ENCODE measurements around the gene LAD1.

Gene LAD1

DNA sequence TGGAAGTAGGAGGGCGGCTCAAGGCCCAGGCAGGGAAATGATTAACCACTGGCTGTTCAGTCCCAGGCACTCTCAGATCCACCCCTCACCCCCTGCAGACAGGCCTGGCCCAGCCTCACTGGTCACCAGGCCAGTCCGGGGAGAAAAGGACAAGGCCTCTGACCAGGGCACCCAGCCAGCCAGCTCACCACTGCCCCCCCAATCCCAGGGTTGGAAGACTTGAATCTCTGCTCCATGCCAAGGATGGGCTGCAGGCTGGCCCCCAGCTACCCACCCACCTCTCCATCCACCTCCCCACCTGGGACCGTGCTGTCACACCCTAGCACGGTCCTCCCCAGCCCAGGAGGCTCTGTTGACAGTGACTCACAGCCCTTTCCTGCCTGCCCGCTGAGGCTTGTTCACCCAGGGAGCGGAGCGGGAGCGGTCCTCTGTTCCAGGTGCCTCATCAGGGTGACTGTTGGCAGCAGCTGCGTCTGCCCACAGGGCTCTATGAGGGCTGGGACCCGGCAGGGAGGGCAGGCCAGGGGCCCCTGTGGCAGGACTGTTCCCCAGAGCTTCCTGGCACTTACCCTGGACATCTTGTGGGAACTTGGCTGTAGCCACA, 2.2 kb downstream of the LAD1 start:
- H3K4me3 ChIP-seq (ENCODE audit: low read depth, low read length): no peak overlapping the region
- DNase-seq (ENCODE audit: low read depth): no peak
- TF ChIP-seq, protein P1, sequence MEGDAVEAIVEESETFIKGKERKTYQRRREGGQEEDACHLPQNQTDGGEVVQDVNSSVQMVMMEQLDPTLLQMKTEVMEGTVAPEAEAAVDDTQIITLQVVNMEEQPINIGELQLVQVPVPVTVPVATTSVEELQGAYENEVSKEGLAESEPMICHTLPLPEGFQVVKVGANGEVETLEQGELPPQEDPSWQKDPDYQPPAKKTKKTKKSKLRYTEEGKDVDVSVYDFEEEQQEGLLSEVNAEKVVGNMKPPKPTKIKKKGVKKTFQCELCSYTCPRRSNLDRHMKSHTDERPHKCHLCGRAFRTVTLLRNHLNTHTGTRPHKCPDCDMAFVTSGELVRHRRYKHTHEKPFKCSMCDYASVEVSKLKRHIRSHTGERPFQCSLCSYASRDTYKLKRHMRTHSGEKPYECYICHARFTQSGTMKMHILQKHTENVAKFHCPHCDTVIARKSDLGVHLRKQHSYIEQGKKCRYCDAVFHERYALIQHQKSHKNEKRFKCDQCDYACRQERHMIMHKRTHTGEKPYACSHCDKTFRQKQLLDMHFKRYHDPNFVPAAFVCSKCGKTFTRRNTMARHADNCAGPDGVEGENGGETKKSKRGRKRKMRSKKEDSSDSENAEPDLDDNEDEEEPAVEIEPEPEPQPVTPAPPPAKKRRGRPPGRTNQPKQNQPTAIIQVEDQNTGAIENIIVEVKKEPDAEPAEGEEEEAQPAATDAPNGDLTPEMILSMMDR (IDR thresholded peaks at IDR 0.05; ENCODE audit: low read depth, low read length, missing control alignments): no peak

DNA sequence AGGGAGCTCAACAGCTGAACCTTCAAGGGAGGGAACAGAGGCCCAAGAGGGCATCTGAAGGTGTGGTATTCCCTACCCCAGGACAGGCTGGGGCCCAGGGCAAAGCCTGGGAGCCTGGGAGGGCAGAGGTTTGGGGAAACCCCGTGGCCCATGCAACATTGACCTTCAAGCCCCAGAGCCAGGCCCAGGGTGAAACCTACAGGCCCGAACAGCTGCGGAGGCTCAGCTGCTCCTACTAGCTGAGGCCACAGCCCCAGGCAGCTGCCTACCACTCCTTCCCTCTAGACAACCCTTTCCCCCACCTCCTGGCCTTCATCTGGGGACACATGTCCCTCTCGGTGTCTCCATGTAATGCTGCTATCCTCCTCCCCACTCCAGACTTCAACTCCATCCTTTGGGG, 3.2 kb downstream of the LAD1 start:
- no peak overlapping the region for H3K4me3 ChIP-seq (ENCODE audit: low read depth, low read length)
- no peak for DNase-seq (ENCODE audit: low read depth)
- TF ChIP-seq, protein P1 (IDR thresholded peaks at IDR 0.05; ENCODE audit: low read depth, low read length, missing control alignments): no peak

DNA sequence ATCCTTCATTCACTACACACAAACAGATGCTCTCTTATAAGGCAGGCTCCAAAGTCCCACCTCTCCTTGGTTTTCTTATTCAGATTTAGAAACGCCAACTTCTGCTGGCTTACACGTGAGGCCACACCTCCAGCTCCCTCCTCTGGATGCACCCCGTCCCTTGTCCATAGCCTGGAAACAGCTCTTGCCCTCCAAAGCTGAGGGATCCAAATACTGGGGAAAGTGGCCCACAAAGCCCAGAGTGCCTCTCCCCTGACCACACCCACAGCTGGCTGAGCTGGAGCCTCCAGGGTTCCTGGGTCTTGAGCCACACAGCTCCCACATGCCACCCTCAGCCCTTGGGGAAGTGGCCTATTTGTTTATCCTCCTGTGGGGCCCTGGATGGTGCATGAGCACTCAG, 4.5 kb downstream of the LAD1 start:
- H3K4me3 ChIP-seq (ENCODE audit: low read depth, low read length): no peak overlapping the region
- DNase-seq (ENCODE audit: low read depth): no peak
- TF ChIP-seq, protein P1 (IDR thresholded peaks at IDR 0.05; ENCODE audit: low read depth, low read length, missing control alignments): no peak

DNA sequence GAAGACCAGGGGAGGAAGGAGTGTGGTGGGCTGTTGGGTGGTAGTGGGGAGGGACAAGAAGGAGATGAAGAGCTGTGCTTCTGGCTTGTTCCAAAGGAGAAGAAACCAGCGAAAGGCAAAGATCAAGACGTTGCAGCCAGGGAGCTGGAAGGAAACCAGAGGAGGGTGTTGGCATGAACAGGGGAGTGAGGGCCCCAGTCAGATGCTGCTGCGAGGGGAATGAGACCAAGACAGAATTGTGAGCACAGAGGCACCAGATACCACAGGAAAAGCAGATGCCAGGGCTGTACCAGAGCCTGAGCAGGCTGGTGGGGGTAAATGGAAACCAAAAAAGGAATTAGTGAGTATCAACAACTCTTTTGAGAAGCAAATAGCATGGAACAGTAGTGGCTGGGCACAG, 6.0 kb downstream of the LAD1 start:
- TF ChIP-seq, protein P1 (IDR thresholded peaks at IDR 0.05; ENCODE audit: low read depth, low read length, missing control alignments): no peak
- no peak for DNase-seq (ENCODE audit: low read depth)
- H3K4me3 ChIP-seq (ENCODE audit: low read depth, low read length): no peak overlapping the region

DNA sequence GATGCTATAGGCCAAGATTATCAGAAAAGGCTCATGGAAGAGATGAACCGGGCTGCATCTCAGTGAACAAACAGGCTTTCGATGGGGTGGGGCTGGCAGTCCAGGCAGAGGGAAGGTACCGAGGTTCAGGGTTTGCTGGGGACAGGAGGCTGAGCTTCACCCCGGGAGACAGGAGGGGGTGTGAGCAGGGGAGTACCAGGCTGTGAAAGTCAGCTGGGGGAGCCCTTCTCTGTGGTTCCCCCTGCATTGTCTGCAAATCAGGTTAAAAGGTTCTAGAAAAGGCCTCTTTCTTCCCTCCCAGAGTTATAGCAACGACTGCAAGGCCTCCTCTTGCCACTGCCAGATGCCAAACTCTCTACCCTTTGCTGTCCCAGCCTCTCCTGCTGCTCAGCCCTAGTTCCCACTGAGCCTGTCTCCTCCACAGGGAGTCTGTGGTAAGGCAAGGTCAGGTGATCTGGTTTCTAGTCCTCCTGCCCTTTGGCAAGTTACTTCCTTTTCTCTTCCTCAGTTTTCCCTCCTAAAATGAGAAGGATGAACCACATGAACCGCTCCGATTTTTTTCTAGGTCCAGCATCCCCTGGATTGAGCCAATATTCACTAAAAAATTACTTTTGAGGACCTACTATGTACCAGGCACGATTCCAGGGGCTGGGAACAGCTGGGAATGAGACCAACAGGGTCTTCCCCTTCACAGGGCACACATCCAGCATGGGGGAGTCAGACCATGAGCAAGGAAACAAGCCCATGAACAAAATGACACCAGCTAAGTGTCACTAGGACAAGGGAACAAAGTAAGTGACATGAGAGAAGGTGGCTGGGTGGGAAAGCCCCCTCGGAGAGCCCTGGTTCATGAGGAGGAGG, 7.2 kb downstream of the LAD1 start:
- TF ChIP-seq, protein P1 (IDR thresholded peaks at IDR 0.05; ENCODE audit: low read depth, low read length, missing control alignments): no peak
- DNase-seq (ENCODE audit: low read depth): no peak
- no peak overlapping the region for H3K4me3 ChIP-seq (ENCODE audit: low read depth, low read length)

DNA sequence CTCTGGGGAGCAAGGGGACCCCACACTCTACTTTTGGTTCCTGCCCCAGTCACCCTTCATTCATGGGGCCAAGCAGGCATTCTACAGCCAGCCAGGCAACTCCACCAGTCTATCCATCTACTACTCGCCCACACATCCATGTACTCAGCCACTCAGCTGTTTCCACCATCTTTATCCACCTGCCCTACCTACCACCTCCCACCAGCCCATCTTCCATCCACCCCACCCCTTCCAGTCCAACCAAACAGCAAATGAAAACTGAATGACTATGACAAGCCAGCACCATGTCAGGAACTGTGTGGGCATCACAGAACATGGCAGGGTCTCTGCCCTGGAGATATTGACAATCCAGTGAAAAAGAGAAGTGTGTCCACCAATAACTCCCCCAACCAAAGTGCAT, 7.9 kb downstream of the LAD1 start:
- DNase-seq (ENCODE audit: low read depth): no peak
- TF ChIP-seq, protein P1 (IDR thresholded peaks at IDR 0.05; ENCODE audit: low read depth, low read length, missing control alignments): no peak
- no peak overlapping the region for H3K4me3 ChIP-seq (ENCODE audit: low read depth, low read length)

Data from GM12864 (cell line).